VCaP (cell line): ENCODE data around the gene GPR173.

Source experiments
- H3K27ac ChIP-seq: fragments of 450-650 bp; 2 replicates; pipeline ENCODE4 v1.5.1; 2017
- CTCF ChIP-seq: fragments of 450-650 bp; conservative IDR thresholded peaks from 2 replicates; pipeline ENCODE4 v1.5.1; 2017; ENCODE audit warnings: mild to moderate bottlenecking, moderate library complexity

GPR173 gene

GRCh38 chrX:53009032-53009431 lies 39.6 kb upstream of the GPR173 start:
- no peak overlapping the region for H3K27ac ChIP-seq
- no peak for TF ChIP-seq CTCF

- no peak for TF ChIP-seq CTCF
- no peak overlapping the region for H3K27ac ChIP-seq
These were observed 35.3 kb upstream of the GPR173 start for GRCh38 chrX:53013291-53013690.

GRCh38 chrX:53018627-53019026 lies 30.0 kb upstream of the GPR173 start:
- no peak overlapping the region for H3K27ac ChIP-seq
- TF ChIP-seq CTCF, result no peak

- no peak overlapping the region for H3K27ac ChIP-seq
- no peak for TF ChIP-seq CTCF
These were observed 26.2 kb upstream of the GPR173 start for GRCh38 chrX:53022381-53022780.

- TF ChIP-seq CTCF, result no peak
- no peak overlapping the region for H3K27ac ChIP-seq
These were observed 19.9 kb upstream of the GPR173 start for GRCh38 chrX:53028678-53029077.

GRCh38 chrX:53031380-53031779 lies 17.2 kb upstream of the GPR173 start:
- H3K27ac ChIP-seq, result no peak overlapping the region
- TF ChIP-seq CTCF, result no peak

GRCh38 chrX:53036149-53036548 lies 12.4 kb upstream of the GPR173 start:
- no peak overlapping the region for H3K27ac ChIP-seq
- TF ChIP-seq CTCF, result no peak

- H3K27ac ChIP-seq, result no peak overlapping the region
- no peak for TF ChIP-seq CTCF
These were observed 9.4 kb upstream of the GPR173 start for GRCh38 chrX:53039236-53039635.
